22Rv1 (cell line): ENCODE results near the gene DENND1B.

Experiments used
- ZFX ChIP-seq: fragments of 450-650 bp; IDR thresholded peaks from 2 replicates; pipeline ENCODE4 v1.6.1; 2017; ENCODE audit warnings: antibody characterized with exemption, borderline replicate concordance
- TF ChIP-seq, protein P1 (sequence below): fragments of 450-650 bp; IDR thresholded peaks from 2 replicates; pipeline ENCODE4 v1.5.1; 2017; ENCODE audit warnings: mild to moderate bottlenecking

- TF ChIP-seq, protein P1, sequence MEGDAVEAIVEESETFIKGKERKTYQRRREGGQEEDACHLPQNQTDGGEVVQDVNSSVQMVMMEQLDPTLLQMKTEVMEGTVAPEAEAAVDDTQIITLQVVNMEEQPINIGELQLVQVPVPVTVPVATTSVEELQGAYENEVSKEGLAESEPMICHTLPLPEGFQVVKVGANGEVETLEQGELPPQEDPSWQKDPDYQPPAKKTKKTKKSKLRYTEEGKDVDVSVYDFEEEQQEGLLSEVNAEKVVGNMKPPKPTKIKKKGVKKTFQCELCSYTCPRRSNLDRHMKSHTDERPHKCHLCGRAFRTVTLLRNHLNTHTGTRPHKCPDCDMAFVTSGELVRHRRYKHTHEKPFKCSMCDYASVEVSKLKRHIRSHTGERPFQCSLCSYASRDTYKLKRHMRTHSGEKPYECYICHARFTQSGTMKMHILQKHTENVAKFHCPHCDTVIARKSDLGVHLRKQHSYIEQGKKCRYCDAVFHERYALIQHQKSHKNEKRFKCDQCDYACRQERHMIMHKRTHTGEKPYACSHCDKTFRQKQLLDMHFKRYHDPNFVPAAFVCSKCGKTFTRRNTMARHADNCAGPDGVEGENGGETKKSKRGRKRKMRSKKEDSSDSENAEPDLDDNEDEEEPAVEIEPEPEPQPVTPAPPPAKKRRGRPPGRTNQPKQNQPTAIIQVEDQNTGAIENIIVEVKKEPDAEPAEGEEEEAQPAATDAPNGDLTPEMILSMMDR = no peak
- no peak for TF ChIP-seq ZFX
Observed at GRCh38 chr1:197798492-197798891, 23.2 kb upstream of the DENND1B start.
